ENCODE measurements around the gene ACOXL.

DNA sequence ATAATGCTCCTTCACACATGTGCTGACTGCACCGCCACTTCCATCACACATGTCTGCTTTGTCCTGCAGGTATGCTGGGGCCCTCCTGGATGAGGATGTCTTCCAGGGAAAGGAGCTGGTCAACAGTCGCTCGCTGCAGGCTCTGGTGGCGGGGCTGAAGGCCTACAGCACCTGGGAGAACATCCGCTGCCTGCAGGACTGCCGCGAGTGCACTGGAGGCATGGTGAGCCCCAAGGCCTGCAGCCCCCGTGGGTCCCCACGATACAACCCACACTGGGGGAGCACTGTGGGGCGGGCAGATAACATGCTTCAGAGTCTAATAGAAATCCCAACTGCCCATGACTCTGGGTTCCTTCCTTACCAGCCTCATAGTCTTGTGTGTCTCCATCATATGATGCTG is 201.0 kb downstream of the ACOXL start:
- TF ChIP-seq, protein P1, sequence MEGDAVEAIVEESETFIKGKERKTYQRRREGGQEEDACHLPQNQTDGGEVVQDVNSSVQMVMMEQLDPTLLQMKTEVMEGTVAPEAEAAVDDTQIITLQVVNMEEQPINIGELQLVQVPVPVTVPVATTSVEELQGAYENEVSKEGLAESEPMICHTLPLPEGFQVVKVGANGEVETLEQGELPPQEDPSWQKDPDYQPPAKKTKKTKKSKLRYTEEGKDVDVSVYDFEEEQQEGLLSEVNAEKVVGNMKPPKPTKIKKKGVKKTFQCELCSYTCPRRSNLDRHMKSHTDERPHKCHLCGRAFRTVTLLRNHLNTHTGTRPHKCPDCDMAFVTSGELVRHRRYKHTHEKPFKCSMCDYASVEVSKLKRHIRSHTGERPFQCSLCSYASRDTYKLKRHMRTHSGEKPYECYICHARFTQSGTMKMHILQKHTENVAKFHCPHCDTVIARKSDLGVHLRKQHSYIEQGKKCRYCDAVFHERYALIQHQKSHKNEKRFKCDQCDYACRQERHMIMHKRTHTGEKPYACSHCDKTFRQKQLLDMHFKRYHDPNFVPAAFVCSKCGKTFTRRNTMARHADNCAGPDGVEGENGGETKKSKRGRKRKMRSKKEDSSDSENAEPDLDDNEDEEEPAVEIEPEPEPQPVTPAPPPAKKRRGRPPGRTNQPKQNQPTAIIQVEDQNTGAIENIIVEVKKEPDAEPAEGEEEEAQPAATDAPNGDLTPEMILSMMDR (IDR thresholded peaks at IDR 0.05), result no peak
- no peak for TF ChIP-seq POLR2A (IDR thresholded peaks at IDR 0.05)
